HuH-7.5 (cell line): ENCODE data around the gene MAML2.
A peak's percentile ranks its signal among the peaks of the same experiment; 100 is the strongest.

Experiments used
- DNase-seq: peaks from one replicate; pipeline ENCODE4 v3.0.0; 2011; ENCODE audit warnings: low spot score

The MAML2 gene

DNA sequence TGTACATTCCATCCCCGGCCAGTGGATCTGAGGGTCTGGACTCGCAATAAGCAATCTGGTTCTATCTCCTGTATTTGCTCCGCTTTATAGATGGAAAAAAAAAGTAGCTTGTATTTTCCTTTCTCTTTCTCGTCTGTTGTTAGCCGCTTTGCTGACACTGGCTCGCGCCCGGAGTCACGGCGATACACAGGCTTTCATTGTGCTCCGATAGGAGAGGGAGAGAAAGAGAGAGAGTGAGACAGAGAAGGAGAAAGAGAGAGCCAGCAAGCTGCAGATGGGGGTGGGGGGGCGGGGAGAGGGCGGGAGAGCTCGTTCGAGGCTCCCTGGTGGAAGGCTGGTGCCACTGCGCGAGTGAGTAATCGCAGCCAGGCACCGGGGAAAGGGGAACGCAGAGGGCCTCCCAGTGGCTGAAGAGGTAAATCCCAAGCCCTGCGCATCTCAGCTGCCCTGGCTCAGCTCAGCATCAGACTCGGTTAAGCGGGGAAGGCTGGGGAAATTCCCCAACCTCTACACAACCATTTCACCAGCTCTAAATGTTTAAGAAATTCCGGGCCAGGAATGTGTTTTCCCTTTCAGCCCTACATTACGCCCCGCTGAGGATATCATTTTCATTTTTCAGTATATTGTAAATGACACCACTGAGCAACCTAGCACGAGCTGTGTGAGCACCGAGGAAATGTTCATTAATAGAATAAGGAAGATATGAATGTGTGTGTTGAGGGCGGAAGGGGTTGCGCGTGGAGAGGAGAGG lies at the start of gene MAML2:
MAML2 (minus strand) TSS at position 235 of the 751 bp plus-strand sequence. CDS start 1,300 bp downstream, outside the sequence.
- peak; percentile 81 for DNase-seq

DNA sequence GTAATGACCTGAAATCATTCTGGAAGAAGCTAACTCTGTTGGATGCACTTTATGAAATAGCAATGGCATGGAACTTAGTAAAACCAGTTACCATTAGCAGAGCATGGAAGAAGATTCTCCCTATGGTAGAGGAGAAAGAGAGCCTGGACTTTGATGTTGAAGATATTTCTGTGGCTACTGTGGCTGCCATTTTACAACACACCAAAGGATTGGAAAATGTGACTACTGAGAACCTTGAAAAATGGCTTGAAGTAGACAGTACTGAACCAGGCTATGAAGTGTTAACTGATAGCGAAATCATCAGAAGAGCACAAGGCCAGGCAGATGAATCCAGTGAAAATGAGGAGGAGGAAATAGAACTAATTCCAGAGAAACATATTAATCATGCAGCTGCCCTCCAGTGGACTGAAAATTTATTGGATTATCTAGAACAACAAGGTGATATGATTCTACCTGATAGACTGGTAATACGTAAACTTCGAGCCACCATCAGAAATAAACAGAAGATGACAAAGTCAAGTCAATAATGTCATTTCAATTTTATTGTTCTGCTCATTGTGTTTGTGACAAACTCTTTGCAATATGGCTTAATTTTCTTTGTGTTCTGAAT lies 48.8 kb upstream of the MAML2 start:
- DNase-seq = no peak

DNA sequence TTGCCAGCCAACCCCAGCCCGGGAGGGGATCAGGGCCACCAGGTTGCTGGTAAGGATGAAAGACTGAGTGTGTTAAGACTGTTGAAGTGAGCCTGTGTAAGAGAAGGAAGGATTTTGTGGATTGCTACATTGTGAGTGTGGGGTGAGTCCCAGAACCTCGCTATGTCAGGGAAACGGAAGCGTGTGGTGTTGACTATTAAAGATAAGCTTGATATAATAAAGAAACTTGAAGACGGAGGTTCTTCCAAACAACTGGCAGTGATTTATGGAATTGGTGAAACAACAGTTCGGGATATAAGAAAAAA lies 47.4 kb upstream of the MAML2 start:
- no peak for DNase-seq

DNA sequence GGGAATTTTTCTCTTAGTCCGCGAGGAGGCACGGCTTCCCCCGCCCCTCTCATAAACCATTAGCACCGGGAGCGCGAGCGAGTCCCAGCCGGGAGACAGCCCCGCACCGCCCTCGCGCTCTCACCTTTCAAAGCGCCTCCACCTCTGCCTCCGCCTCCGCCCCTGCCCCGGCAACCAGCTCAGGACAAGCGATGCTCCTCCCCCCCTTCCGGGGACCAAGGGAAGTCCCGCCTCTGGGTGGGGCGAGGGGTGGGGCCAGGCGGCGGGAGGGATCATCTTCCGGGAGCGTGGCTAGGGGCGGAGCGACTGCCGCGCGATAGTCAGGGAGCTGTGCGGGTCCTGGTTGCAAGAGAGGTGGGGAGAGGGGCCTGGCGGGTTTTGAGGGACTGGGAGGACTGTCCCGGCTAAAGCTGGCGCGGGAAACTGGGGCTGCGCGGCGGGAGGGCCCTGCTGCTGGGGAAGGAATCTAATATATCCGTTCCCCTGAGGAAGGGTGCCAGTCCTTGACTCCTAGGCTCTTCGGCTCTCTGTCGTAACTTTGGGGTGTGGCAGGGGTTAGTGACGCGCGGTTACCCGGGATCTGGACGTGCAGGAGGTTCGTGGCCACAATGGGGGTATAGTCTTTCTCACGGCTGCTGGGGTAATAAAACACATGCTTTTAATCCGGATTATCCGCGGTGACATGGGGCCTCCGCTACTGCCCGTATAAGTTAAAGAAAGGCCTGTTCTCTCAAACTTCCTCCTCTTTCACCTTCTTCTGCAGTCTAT lies 46.9 kb upstream of the MAML2 start, which contains the start of the genes CCDC82 and JRKL:
CCDC82 (minus strand) TSS at position 193 of the 768 bp plus-strand sequence. CDS start 5,165 bp downstream, outside the sequence.
JRKL (plus strand) TSS at position 294 of the 768 bp plus-strand sequence. CDS start 637 bp downstream, outside the sequence.
- peak; percentile 44 for DNase-seq

DNA sequence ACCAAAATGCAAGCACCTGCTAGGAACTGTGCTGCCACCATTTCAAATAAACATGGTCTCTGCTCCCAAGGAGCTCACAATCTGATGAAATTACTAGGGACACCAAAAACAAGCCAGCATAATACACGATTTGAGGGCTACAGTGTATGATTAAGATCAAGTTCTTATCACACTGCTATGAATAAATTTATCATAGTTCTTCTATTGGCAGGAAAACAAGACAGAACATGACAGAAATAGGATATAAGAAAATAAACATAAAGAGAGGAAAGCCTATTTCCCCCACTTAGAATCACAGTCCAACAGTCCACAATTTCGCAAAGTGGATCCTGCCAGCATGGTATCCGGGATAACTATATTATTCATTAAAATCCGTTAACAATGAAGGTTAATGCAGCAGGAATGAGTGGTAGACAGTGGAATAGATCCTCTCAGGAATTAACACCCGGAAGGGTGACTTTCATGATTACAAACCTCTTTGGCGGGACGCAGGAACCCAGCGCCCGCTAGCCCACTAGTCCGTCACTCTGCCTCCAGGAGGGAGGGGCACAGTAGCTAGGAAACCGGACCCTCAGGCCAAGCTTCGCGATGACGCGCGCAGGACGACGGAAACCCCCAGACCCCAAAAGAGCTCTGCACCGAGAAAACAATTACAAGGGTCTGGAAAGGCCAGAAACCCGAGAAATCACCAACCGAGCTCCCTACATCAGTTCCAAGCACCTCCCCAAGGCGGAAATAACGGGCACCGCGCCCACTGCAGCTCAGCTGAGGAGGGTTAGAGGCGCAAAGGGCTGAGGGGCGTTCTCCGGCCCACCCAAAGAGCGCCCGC lies 46.1 kb upstream of the MAML2 start:
- DNase-seq = no peak

DNA sequence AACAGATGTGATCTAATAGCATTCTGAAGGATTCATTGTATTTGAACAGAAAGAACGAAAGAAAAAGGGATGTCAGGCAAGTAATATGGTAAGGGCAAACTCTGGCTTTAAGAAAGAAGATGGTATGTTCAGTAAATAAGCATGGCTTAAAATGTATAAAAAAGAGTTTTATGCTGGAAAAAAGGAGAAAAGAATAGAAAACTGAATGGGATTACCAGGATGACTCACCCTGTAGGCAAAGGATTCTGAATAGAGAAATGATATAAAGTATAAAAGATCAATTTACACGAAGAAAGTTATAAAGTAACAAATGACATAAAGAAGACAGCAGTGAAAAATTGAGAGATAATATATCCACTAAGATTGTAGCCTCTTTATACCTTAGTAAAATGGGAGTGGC lies 42.2 kb upstream of the MAML2 start:
- no peak for DNase-seq

DNA sequence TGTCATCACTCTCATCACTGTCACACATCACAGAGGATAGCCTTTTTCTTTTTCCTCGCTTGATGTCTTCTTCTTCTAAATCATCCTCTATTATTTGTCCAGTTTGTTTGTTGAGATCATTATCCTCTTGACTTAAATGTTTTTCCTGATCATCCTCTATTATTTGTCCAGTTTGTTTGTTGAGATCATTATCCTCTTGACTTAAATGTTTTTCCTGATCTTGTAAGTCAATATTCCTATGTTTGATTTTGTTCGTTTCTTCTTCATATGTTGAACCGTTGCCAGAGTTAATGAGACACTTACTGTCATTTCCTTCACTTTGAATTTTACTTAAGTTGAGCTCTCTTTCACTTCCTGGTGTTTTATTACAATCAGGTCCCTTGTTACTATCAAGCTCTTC lies 41.2 kb upstream of the MAML2 start:
- no peak for DNase-seq

DNA sequence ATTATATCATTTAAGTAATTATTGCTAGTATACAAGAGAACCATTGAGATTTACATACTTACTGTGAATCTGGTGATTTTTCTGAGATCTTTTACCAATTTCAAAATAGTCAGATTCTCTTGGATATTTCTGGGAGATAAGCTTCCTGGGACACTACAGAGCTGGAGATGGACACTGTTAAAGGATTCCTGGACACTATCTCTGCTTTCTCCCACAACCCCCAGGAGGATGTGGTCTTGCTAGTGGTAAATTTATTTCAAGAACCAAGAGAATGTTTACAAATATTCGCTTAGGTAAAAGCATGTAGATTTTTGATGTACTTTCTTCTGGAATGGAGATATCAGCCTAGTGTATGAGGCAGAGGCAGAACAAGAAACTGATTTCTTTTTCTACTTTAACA lies 33.8 kb upstream of the MAML2 start:
- no peak for DNase-seq

DNA sequence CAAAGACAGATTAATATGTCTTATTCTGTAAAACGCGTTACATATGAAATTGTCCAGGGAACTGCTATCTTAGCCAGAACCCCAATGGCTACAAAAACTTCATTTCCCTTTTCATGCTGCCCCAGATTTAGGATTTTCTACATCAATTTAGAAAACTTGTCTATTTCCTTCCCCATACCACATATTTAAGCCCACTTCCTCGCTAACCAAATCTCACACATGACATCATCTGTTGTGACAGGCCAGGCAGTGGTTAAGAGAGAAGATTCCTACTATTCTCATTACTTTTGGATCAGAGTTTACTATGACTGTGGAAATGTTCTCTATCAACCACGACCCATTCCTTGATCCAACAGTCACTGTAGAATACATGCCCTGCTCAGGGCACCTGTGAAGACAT lies 30.8 kb upstream of the MAML2 start:
- no peak for DNase-seq

DNA sequence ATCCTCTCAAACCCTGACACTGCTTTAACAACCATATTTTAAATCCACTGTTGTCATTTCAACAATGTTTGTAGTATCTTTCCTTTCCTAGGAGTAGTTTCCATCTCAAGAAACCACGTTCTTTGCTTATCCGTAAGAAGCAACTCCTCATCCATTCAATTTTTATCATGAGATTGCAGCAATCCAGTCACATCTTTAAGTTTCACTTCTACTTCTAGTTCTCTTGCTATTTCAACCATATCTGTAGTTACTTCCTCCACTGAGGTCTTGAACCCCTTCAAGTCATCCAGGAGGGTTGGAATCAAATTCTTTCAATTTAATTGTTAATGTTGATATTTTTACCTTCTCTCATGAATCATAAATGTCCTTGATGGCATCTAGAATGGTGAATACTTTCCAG lies 24.3 kb upstream of the MAML2 start:
- no peak for DNase-seq

DNA sequence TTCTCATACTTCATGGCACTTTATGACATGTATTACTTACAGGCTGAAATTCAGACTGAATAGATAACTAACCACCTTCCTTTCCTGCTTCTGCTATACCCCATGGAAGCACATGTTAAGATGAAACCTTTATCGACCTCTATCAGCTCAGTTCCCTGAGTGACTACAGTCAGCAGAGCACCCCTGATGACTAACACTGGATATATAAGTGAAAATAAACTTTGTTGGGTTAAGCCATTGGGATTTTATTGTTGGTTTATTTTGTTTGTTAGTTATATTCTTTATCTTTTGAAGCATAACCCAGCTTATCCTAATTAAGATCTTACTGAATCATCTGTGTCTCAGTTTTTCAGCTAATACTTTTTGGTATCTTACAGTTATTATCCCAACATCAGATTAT lies 23.0 kb upstream of the MAML2 start:
- no peak for DNase-seq

DNA sequence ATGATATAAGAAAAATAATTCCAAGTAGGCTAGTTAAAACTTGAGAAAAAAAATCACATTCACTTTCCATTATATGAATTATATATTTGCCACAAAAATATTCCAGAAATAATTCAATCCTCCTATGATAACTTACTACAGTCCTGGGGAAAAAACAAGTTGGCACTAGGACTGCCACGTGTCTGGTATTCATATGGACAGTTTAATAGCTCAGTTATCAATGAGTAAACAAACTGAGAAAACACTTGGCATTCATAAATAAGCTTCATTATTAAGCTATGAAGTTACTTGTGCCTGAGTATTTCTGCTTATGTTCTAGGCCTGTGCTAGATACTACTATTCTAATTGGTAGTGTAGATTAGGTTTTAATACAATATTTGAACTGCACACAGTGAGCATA lies 22.5 kb upstream of the MAML2 start:
- DNase-seq = no peak

DNA sequence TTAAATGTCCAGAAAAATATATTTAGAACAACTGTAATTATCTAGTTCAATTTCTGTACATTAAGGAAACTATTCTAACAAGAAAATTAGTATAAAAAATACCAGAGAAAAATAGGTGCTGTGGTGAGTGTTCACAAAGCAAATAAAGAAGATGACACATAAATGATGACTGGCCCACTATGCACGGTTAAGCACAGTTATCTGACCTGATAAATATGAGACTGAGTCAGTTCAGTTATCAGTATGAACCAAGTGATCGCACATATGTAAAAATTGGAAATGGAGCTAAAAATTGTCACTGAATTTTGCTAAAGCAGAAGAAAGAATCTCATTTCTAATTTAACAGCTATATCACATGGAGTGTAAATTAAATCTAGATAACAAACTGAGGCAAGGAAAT lies 18.8 kb upstream of the MAML2 start:
- DNase-seq = no peak

DNA sequence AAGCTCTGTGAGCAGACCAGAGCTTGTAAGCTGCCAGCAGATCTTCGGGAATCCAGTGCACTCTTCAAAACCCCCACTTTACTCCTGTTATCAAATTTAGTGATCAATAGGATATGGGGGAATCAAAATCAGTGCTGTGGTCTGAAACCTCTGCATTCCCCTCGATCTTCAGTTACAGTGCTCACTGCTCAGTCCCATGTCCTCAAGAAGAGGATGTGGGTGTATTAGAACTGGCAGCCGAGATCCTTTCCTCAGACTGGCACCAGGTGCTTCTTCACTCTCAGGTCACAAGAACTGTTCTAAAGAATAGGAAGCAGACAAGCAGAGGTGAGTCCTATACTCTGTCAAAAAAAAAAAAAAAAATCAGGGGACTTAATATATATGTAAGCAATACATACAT lies 15.3 kb upstream of the MAML2 start:
- no peak for DNase-seq

DNA sequence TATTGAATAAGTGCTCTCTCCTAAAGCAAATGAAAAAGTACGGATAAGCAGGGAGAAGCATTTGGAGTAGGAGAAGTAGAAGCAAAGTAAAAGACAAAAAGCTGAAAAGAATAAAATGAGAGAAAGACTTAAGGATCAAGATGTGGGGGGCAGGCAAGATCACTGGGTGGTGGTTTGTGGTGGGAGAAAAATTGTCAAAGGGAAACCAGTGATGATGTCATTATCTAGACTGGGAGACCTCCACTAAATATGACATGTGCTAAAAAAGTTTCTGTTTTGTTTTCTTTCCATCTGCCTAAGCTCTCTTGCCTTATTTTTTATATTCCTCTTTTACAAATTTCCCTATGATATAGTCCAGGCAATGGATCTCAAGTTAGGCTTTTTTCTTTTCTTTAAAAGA lies 14.8 kb upstream of the MAML2 start:
- DNase-seq = no peak

DNA sequence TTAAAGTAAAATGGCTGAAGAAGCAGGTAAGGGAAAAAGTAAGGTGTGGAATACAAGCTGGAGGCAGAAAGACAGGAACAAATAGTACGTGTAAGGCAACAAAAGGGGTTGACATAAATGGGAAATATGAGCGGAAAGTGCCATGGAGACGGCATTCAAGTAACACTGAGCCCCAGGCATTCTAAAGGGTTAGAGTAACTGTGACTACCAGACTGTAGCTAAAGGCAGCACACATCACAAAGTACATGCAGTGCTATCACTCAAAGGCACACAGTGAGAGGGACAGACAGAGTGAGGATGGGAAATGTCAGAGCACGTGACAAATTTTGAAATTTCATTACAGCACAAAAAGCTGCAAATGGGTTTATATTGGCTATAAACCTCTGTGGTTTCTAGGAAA lies 13.9 kb upstream of the MAML2 start:
- no peak for DNase-seq

DNA sequence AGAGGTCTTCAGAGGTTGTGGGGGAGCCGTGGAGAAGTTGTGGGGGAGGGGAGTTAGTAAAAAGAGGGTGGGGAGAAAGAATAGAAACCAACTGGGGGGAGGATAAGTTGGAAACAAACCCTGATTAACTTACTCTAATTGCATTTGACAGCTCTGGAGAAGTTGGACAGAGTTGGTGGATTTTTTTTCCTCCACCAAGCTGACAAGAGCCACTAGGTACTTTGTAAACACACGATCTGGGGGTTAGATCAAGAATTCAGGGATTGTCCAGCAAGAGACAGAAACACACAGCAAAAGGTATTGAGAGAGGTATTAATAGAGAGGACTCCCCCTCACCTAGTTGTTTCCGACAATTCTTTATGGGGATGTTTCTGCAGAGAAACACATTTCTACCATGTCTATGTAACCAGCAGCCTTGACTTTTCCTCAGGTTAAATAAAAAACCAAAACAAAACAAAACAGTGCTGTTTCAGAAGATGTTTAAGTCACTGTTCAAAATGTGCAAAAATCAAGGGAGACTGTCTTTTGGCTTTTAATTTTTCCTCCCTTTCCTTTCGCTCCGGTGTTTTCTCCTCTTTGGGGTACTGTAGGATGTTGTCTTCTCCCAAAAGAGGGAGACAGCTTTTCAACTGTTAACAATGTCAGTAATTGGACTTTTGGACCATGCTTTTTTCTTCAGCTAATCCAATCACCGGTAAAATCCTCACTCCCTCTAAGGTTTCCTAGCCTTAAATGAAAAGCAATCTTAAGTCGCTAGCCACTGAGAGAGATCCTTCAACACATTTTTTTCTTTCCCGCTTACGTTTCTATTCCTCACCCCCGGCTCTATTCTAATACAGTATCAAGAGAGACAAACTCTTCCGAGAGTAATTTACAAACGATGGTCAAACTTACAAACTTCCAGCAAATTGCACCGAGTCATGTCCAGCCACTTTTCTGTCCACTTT lies 708 bp downstream of the MAML2 start:
- DNase-seq = no peak

DNA sequence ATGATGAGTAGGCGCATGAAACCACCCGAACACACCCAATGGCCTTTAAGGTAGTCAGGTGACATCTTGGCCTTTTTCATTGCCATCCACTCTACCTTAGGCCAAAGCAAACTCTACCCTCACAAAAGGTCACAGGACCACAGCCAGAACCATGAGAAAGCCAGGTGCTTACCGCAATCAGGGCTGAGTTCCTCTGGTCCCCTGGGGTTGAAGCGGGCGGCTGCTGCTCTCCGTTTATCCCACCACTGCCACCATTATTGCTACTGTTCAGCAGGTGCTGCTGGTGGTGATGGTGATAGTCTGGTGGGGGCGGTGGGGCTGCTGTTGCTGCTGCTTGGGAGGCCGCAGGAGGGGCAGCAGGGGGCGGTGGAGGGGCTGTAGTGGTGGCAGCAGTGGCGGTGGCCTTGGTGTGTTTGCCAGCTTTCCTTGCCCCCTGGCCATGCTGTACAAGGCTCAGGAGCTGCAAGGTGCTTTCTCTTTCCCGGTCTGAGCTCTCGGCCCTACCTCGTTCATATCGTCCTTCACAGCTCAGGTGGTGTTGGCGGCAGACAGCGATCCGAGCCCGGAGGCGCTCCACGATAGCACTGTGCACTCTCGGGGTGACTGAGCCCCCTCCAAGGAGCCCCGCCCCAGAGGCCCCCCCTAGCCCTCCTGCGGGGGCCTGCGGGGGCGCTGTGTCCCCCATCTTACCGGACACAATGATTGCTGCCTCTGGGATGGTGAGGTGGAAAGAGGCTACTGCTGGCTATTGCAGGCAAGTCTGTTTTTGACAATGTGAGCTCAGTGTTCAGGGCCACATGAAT lies 1.6 kb downstream of the MAML2 start:
- DNase-seq = no peak

DNA sequence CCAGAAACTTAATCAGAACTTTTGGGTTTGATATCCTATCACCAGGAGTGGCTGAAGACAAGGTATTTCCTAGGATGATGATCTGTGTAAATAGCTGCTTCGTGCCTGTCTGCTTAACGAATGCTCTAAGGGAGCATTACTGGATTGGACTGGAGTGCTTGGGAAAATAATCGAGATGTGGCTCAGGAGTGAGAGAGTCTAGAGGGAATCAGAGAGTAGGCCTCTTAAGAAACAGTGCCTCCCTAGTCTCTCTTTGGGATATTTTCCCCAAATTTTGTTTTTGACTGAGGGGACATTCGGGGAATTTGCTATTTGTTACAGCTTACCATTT lies 2.5 kb downstream of the MAML2 start:
- no peak for DNase-seq
